Peyer's patch (tissue), 4 donors: ENCODE results near the gene DUOXA1. TPM values are rescaled to one million over a fixed set of nuclear protein-coding genes. Genes with fewer than 3 reads are reported as not detected.

Experiments used
- DNase-seq, 3 donors: peaks; one replicate each; pipeline ENCODE4 v3.0.0-alpha.2; 2017 to 2019
- H3K27ac ChIP-seq, 4 donors: fragments of 200-600 bp; sonication (generic); one replicate each; pipeline ENCODE4 v1.5.1; 2016 to 2019
- H3K27me3 ChIP-seq, 2 donors: fragments of 200-600 bp; sonication (generic); one replicate each; pipeline ENCODE4 v1.5.1; 2019
- H3K36me3 ChIP-seq, 3 donors: fragments of 200-600 bp; sonication (generic); one replicate each; pipeline ENCODE4 v1.5.1; 2016 to 2019
- H3K4me1 ChIP-seq, 4 donors: fragments of 200-600 bp; sonication (generic); one replicate each; pipeline ENCODE4 v1.5.1; 2016 to 2019
- H3K4me3 ChIP-seq, 4 donors: fragments of 200-600 bp; sonication (generic); 1 replicate in 3 of 4; 2 replicates in 1 of 4; pipeline ENCODE4 v1.5.1; 2016 to 2019; ENCODE audit warnings: mild to moderate bottlenecking in 1 of 4
- H3K9me3 ChIP-seq, 4 donors: fragments of 200-600 bp; sonication (generic); one replicate each; pipeline ENCODE4 v1.5.1; 2016 to 2019; ENCODE audit warnings: mild to moderate bottlenecking in 1 of 4
- CTCF ChIP-seq, 6 experiments: fragments of 450-650 bp in 4 of 6; fragments of 200-600 bp in 2 of 6; sonication (generic) in 1 of 6; IDR thresholded peaks; one replicate each; pipeline ENCODE4 v1.5.1; 2017 to 2019; ENCODE audit warnings: antibody characterized with exemption in 6 of 6, mild to moderate bottlenecking in 3 of 6, moderate library complexity in 1 of 6
- POLR2A ChIP-seq, 2 donors: fragments of 450-650 bp; IDR thresholded peaks; one replicate each; pipeline ENCODE4 v1.5.1; 2017; ENCODE audit warnings: antibody characterized with exemption in 2 of 2, mild to moderate bottlenecking in 2 of 2, moderate library complexity in 2 of 2
- total RNA-seq, 4 donors: library from RNA; depleted of rRNA; stranded (reverse); fragments of >200 nt; gene quantifications; one replicate each; pipeline ENCODE4 v1.1.0, GENCODE V29; 2016

Gene DUOXA1
- total RNA-seq, 4 donors from 2014 or later = 1.2 TPM; not detected in 3

- Histone ChIP-seq H3K36me3 (no peaks in the 10 kb centered on the region), H3K4me3 (no peak overlapping the region), H3K27me3 (no peaks in the 10 kb centered on the region), H3K27ac (no peak overlapping the region), H3K4me1 (no peaks in the 10 kb centered on the region), H3K9me3 (no peaks in the 10 kb centered on the region)
- no peak for TF ChIP-seq POLR2A (IDR thresholded peaks at IDR 0.05)
- TF ChIP-seq CTCF (IDR thresholded peaks at IDR 0.05) = no peak
- no peak for DNase-seq
Observed at GRCh38 chr15:45094358-45094730, 35.3 kb downstream of the DUOXA1 start.

GRCh38 chr15:45093622-45094357 lies 35.9 kb downstream of the DUOXA1 start:
- no peaks in the 10 kb centered on the region for H3K4me1 ChIP-seq
- DNase-seq = no peak
- H3K27me3 ChIP-seq = no peaks in the 10 kb centered on the region
- H3K27ac ChIP-seq = no peak overlapping the region
- H3K9me3 ChIP-seq = no peaks in the 10 kb centered on the region
- H3K36me3 ChIP-seq = no peaks in the 10 kb centered on the region
- no peak for TF ChIP-seq CTCF (IDR thresholded peaks at IDR 0.05)
- no peak for TF ChIP-seq POLR2A (IDR thresholded peaks at IDR 0.05)
- H3K4me3 ChIP-seq = no peak overlapping the region

- no peak overlapping the region for H3K27ac ChIP-seq
- H3K27me3 ChIP-seq = no peaks in the 10 kb centered on the region
- no peaks in the 10 kb centered on the region for H3K36me3 ChIP-seq
- TF ChIP-seq POLR2A (IDR thresholded peaks at IDR 0.05) = no peak
- TF ChIP-seq CTCF (IDR thresholded peaks at IDR 0.05) = no peak
- no peaks in the 10 kb centered on the region for H3K9me3 ChIP-seq
- DNase-seq = no peak
- no peak overlapping the region for H3K4me3 ChIP-seq
- H3K4me1 ChIP-seq = no peaks in the 10 kb centered on the region
Observed at GRCh38 chr15:45093013-45093412, 36.7 kb downstream of the DUOXA1 start.

- Histone ChIP-seq H3K4me1 (no peaks in the 10 kb centered on the region), H3K36me3 (no peaks in the 10 kb centered on the region), H3K9me3 (no peaks in the 10 kb centered on the region), H3K27ac (no peak overlapping the region), H3K4me3 (no peak overlapping the region), H3K27me3 (no peaks in the 10 kb centered on the region)
- TF ChIP-seq POLR2A (IDR thresholded peaks at IDR 0.05) = no peak
- no peak for TF ChIP-seq CTCF (IDR thresholded peaks at IDR 0.05)
- peak in 1 of 3 donors; percentile 34 for DNase-seq
Observed at GRCh38 chr15:45091576-45091975, 38.1 kb downstream of the DUOXA1 start.

GRCh38 chr15:45091161-45091560 lies 38.5 kb downstream of the DUOXA1 start:
- Histone ChIP-seq H3K36me3 (no peaks in the 10 kb centered on the region), H3K4me3 (no peak overlapping the region), H3K4me1 (no peaks in the 10 kb centered on the region), H3K27me3 (no peaks in the 10 kb centered on the region), H3K9me3 (no peaks in the 10 kb centered on the region), H3K27ac (no peak overlapping the region)
- TF ChIP-seq POLR2A (IDR thresholded peaks at IDR 0.05) (no peak), CTCF (IDR thresholded peaks at IDR 0.05) (no peak)
- DNase-seq = no peak
